Measurements from ENCODE around the gene CFAP90.

The CFAP90 gene

GRCh38 chr5:7850395-7851239, at the start of gene CFAP90:
CFAP90 (minus strand) TSS chr5:7851133; CDS start chr5:7851021, 112 bp downstream.
- no peak for DNase-seq (ENCODE audit: low read depth in 2 of 2, low spot score in 1 of 2)

- DNase-seq (ENCODE audit: low read depth in 2 of 2, low spot score in 1 of 2) = no peak
These were observed 46.2 kb upstream of the CFAP90 start for GRCh38 chr5:7897014-7897600.

- DNase-seq (ENCODE audit: low read depth in 2 of 2, low spot score in 1 of 2) = no peak
These were observed 43.9 kb upstream of the CFAP90 start for GRCh38 chr5:7894860-7895259.

- DNase-seq (ENCODE audit: low read depth in 2 of 2, low spot score in 1 of 2) = no peak
These were observed 43.5 kb upstream of the CFAP90 start for GRCh38 chr5:7894439-7894838.

GRCh38 chr5:7888901-7889300, 38.0 kb upstream of the CFAP90 start:
- no peak for DNase-seq (ENCODE audit: low read depth in 2 of 2, low spot score in 1 of 2)

- DNase-seq (ENCODE audit: low read depth in 2 of 2, low spot score in 1 of 2) = no peak
These were observed 36.0 kb upstream of the CFAP90 start for GRCh38 chr5:7886849-7887475.

GRCh38 chr5:7884491-7885267, 33.7 kb upstream of the CFAP90 start:
- DNase-seq (ENCODE audit: low read depth in 2 of 2, low spot score in 1 of 2) = no peak

- DNase-seq (ENCODE audit: low read depth in 2 of 2, low spot score in 1 of 2) = no peak
These were observed 32.0 kb upstream of the CFAP90 start for GRCh38 chr5:7882926-7883325.

GRCh38 chr5:7881816-7882215, 30.9 kb upstream of the CFAP90 start:
- DNase-seq (ENCODE audit: low read depth in 2 of 2, low spot score in 1 of 2) = no peak

GRCh38 chr5:7881091-7881490, 30.2 kb upstream of the CFAP90 start:
- DNase-seq (ENCODE audit: low read depth in 2 of 2, low spot score in 1 of 2) = no peak

- DNase-seq (ENCODE audit: low read depth in 2 of 2, low spot score in 1 of 2) = no peak
These were observed 27.5 kb upstream of the CFAP90 start for GRCh38 chr5:7878381-7878873.

GRCh38 chr5:7877851-7878250, 26.9 kb upstream of the CFAP90 start:
- no peak for DNase-seq (ENCODE audit: low read depth in 2 of 2, low spot score in 1 of 2)

- DNase-seq (ENCODE audit: low read depth in 2 of 2, low spot score in 1 of 2) = no peak
These were observed 25.9 kb upstream of the CFAP90 start for GRCh38 chr5:7876867-7877266.

GRCh38 chr5:7875151-7875550, 24.2 kb upstream of the CFAP90 start:
- DNase-seq (ENCODE audit: low read depth in 2 of 2, low spot score in 1 of 2) = no peak

- DNase-seq (ENCODE audit: low read depth in 2 of 2, low spot score in 1 of 2) = no peak
These were observed 23.7 kb upstream of the CFAP90 start for GRCh38 chr5:7874639-7875038.

- DNase-seq (ENCODE audit: low read depth in 2 of 2, low spot score in 1 of 2) = no peak
These were observed 22.3 kb upstream of the CFAP90 start for GRCh38 chr5:7873216-7873615.

GRCh38 chr5:7872517-7873130, 21.7 kb upstream of the CFAP90 start:
- no peak for DNase-seq (ENCODE audit: low read depth in 2 of 2, low spot score in 1 of 2)

GRCh38 chr5:7871653-7872052, 20.7 kb upstream of the CFAP90 start:
- no peak for DNase-seq (ENCODE audit: low read depth in 2 of 2, low spot score in 1 of 2)

- no peak for DNase-seq (ENCODE audit: low read depth in 2 of 2, low spot score in 1 of 2)
These were observed 18.7 kb upstream of the CFAP90 start for GRCh38 chr5:7869474-7870136.

- peak; percentile 77 to 80 for DNase-seq (ENCODE audit: low read depth in 2 of 2, low spot score in 1 of 2)
These were observed 18.0 kb upstream of the CFAP90 start, which contains the start of the genes FASTKD3 and MTRR for GRCh38 chr5:7868773-7869473. FASTKD3 (minus strand) TSS chr5:7869031; CDS start chr5:7868083, 948 bp downstream. MTRR (plus strand) TSS chr5:7869148; CDS start chr5:7870795, 1,647 bp downstream.
